ENCODE data around the gene UNC119.
"Not testable (repeated sequence)": the region's sequence is repeated elsewhere in the genome, so short reads cannot be mapped to it uniquely, and the experiment has no call there.

The UNC119 gene

DNA sequence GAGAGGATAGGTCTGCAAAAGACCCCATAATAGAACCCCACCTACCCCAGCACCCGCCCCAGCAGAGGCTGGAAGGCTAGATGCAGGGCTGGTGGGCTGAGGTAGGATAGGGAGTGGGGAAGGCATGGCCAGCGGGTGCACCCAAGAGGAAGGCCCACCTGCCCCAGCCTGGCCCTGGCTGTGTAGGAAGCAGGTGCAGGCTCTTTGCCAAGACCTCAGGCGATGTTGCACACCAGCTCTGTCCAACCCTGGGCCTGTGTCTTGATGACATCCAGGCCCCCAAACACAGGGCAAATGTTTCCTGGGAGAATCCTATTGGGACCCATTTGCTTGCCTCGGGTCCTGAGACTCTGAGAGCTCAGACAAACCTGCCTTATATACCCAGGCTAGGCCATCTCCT lies 12.2 kb downstream of the UNC119 start:
- DNase-seq, result no peak

GRCh38 chr17:28538296-28538895 lies 14.0 kb downstream of the UNC119 start:
- no peak for DNase-seq

- DNase-seq, result no peak
These were observed 15.2 kb downstream of the UNC119 start for GRCh38 chr17:28537219-28537610.

DNA sequence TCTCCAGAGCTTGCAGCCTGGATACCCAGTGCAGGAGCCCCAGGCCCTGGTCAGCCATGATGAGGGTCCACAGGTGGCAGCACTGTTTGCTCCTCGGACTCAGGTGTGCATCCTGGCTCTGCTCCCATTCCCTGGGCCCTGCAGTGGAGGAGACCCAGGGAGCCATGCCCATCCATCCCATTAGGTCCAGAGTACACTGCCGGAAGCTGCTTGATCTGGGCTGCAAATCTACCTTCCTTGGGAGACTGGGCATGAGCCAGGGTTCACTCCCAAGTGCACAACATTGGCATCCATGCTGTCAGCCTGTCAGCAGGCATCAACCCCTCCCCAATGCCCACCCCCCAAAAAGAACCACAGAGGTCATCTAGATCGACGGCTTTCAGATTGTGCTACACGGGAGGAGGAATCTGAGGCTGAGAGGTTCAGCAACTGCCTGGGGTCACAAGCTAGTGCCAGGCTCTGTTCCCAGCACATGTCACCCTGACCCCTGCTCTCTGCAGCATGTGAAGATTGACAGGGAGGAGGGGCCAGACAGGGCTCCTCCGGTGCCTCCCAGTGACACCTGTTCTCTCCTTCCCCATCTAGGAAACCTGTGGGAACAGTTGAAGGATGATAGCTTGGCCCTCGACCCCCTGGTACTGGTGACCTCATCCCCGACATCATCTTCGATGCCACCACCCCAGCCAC lies 15.7 kb downstream of the UNC119 start:
- no peak for DNase-seq

DNA sequence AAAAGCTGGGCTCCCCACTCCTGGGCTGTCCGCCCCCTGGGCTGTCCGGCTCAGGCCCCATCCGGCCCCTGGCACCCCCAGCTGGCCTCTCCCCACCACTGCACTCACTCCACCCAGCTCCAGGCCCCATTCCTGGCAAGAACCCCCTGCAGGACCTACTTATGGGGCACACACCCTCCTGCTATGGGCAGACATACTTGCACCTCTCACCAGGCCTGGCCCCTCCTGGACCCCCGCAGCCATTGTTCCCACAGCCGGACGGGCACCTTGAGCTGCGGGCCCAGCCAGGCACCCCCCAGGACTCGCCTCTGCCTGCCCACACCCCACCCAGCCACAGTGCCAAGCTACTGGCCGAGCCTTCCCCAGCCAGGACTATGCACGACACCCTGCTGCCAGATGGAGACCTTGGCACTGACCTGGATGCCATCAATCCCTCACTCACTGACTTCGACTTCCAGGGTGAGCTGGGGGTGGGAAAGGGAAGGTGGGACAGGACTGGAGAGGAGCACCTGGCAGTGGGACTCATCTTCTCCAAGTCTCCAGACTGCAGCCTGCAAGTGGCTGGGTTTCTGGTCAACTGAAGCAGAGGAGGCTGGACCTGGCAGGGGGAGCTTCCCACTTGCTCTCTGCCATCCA lies 17.6 kb downstream of the UNC119 start:
- no peak for DNase-seq

GRCh38 chr17:28533091-28533807 lies 19.2 kb downstream of the UNC119 start:
- DNase-seq, result no peak

GRCh38 chr17:28532050-28532960 lies 20.1 kb downstream of the UNC119 start:
- no peak for DNase-seq

GRCh38 chr17:28530926-28531325 lies 21.5 kb downstream of the UNC119 start:
- DNase-seq, result no peak

DNA sequence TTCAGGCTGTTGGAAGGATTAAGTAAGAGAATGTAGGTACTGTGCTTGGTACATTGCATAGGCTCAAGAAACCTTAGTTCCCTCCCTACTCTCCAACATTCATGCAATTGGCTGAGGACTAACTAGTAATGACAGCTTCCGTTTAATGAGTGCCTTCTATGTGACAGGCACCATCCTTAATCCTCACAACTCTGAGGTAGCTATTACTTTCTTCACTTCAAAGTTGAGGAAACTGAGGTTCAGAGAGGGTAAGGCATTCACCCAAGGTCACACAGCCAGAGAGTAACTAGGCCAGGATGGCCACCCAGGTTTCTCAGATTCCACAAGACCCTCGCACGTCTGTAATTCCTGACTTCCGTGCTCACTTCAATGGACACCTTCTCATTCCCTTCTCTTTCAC lies 22.2 kb downstream of the UNC119 start:
- no peak for DNase-seq

- DNase-seq, result no peak
These were observed 23.4 kb downstream of the UNC119 start for GRCh38 chr17:28529013-28529400.

DNA sequence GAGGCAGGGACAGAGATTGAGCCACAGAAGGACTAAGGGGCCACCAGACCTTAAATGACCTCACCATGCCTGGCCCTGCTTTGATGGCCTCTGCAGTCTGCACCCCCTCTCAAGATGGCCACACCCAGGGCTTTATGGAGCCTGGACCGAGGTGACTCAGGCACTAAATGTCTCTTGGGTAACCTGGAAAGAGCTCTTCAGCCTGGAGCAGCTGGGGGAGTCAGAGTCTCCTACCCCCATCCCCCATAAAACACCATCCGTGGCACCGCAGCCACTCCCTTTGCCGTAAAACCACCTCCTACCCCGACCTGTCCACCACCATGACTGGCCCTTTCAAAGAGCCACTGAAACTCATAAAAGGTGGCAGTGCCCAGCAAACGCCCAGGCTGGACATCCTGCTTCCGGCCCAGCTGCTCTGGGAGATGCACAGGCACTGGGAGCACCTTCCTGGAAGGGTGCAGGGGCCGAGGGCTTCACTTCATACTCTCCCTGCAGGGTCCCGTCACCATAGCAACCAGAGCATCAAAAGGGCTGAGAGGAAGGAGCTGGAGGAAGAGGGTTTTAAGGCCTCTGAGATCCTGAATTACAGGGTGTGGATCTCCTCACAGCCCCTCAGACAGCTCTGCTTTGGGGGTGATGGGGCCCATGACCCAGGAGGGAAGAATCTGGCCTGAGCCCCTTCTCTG lies 24.0 kb downstream of the UNC119 start:
- no peak for DNase-seq

DNA sequence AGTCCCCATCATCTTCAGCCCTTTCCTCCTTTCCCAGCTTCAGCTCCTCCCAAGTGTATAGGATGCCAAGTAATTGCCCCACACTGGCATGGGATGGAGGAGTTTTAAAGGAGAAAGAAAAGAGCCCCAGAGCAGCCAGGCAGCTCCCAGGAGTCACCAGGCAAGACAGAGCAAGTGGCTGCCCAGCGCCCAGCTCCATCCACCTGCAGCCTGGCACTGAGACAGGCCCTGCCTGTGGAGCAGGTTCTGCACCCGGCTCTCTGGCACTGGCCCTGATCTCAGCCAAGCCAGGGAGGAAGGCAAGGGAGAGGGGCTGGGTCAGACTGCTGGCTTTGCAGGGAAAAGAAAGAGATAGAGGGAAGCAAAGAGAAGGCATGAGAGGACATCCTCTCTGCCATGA lies 24.6 kb downstream of the UNC119 start:
- DNase-seq, result no peak

- DNase-seq, result no peak
These were observed 25.2 kb downstream of the UNC119 start for GRCh38 chr17:28527181-28527681.

- no peak for DNase-seq
These were observed 26.0 kb downstream of the UNC119 start for GRCh38 chr17:28526381-28526780.

DNA sequence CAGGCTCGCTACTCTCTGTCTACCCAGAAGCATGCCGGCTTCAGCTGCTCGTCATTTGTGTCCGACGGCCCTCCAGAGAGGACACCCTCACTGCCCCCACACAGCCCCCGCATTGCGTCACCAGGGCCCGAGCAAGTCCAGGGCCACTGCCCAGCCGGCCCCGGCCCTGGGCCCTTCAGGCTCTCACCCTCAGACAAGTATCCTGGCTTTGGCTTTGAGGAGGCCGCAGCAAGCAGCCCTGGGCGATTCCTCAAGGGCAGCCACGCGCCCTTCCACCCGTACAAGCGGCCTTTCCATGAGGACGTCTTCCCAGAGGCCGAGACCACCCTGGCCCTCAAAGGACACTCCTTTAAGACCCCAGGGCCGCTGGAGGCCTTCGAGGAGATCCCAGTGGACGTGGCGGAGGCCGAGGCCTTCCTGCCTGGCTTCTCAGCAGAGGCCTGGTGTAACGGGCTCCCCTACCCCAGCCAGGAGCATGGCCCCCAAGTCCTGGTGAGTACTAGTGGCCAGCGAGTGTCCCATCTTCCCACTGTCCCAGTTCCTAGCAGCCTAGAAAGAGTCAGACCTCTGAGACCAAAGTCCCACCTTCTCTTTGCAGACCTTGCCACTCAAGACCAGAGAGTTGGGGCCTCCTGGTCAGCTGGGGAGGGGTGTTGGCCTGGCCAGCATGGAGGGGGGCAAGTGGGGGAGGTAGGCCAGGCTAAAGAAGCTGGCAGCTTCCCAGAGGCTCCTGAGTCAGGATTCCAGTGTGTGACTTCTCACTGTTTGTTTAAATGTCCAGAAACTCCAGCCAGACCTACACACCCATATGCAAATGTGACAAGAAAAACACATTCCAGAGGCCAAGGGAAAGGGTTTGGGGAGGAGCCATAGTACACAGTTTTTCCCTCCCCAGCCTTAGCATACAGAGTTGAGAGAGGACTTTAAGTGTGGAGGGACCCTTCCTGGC lies 27.7 kb downstream of the UNC119 start:
- no peak for DNase-seq

DNA sequence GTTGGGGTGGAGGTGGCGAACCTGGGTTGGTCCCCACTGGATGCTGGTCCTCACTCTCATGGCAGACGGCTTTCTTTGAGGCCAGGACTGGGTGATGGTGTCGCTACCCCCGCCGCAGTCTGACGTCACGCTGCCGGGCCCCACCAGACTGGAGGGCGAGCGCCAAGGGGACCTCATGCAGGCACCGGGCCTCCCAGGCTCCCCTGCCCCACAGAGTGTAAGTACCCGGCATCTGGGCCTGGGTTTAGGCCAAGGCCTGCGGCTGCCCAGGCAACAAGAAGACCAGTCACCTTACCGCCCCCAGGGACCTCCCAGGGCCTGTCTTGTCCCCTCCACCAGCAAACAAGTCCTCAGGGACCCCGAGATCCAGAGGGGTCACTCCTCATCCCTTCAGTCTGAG lies 28.5 kb downstream of the UNC119 start:
- DNase-seq, result no peak

GRCh38 chr17:28523186-28523585 lies 29.2 kb downstream of the UNC119 start:
- DNase-seq, result no peak

DNA sequence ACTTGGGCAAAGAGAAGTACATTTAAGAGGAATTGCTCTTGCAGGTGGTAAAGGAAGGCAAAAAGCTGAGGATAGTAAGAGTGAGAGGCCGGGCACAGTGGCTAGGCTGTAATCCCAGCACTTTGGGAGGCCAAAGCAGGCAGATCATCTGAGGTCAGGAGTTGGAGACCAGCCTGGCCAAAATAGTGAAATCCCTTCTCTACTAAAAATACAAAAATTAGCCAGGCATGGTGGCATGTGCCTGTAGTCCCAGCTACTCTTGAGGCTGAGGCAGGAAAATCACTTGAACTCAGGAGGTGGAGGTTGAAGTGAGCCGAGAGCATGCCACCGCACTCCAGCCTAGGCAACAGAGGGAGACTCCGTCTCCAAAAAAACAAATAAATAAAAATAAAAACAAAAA lies 30.1 kb downstream of the UNC119 start:
- not testable (repeated sequence) for DNase-seq

DNA sequence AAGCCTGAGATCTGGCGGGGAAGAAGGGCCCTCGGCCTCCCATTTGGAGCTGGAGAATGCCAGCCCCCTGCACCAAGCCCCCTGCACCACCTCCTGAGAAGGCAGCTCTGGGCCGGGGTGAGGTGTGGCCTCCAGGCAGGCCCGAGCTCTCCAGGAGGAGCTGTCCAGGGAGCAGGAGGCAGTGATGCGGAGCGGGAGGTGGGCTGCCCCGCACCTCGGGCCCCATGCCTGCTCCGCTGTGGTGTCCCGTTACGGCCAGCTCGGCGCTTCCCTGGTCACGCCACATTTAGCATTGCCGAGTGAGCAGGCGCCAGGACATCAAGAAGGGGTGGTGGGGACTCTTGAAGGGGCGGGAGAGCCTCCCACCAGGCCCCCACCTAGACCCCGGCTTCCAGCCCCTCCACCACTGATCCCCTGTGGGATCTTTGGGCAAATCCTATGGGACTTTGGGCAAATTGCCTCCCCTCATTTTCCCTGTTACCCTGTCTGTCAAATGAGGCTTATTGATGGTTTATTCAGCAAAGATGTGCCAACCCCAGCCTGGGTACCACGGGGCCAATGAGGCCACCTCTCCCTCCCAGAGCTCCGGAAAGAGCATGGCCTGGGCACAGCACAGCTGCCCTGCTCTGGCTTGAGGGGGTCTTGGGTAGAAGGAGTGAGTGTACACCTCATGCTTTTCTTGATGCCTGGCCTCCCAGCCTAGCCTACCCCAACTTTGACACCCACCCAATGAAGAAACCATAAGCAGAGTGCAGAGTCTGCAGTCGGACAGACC lies 30.9 kb downstream of the UNC119 start:
- DNase-seq, result no peak

GRCh38 chr17:28520687-28521086 lies 31.7 kb downstream of the UNC119 start:
- DNase-seq, result no peak
